ENCODE data around the gene GNAZ.

Gene GNAZ

DNA sequence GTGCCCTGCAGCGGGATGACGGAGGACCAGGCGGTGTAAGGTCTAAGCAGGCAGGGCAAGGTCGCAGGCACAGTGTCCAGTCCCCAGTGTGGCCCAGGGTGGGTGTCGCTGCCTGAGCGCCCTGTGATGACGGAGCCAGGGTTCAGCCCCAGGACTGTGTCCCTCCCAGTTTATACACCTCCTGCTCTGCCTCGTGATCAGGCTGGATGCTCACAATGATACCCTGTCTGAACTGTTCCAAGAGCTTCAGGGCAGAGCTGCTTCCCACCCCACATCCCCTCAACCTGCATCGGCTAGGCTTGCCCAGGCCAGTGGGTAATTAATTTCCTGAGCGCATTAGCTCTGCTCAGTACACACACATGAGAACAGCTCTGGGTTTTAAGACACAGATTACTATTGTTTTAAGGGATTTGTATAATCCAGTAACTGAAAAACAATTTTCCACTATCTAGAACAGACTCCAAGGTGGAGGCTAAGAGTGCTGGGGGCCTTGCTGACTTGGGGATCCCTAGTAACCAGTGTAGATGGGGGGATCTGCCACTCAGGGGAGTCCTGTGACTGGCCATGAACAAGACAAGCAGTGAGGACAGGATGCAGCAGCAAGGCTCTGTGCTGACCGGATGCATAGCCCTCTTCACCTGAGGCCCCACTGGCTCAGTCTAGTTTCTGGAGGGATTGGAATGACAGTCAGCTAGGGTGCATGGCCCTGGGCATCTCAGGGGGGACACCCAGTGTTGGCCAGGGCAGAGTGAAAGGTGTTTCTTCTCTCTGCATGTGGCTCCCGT, 34.1 kb downstream of the GNAZ start:
- Histone ChIP-seq H3K4me2 (ENCODE audit: low read length) (no peak overlapping the region), H3F3A (ENCODE audit: control insufficient read depth, insufficient read depth) (no peaks in the 10 kb centered on the region), H3K9me3 (ENCODE audit: control insufficient read depth, insufficient read depth, low read length) (no peaks in the 10 kb centered on the region), H3K4me1 (ENCODE audit: control insufficient read depth, low read length) (no peaks in the 10 kb centered on the region), H3K4me3 (ENCODE audit: low read length) (no peak overlapping the region), H4K20me1 (ENCODE audit: control insufficient read depth, insufficient read depth, low read depth, low read length) (no peaks in the 10 kb centered on the region), H3K79me2 (ENCODE audit: control insufficient read depth, low read length) (no peaks in the 10 kb centered on the region), H3K36me3 (ENCODE audit: control insufficient read depth, low read length) (no peaks in the 10 kb centered on the region), H3K27me3 (ENCODE audit: control insufficient read depth, low read length) (no peaks in the 10 kb centered on the region), H3K9me2 (replicated peaks; ENCODE audit: control insufficient read depth, low read length) (no peaks in the 10 kb centered on the region), H3K27ac (ENCODE audit: low read depth, low read length) (no peak overlapping the region)
- TF ChIP-seq, protein P1, sequence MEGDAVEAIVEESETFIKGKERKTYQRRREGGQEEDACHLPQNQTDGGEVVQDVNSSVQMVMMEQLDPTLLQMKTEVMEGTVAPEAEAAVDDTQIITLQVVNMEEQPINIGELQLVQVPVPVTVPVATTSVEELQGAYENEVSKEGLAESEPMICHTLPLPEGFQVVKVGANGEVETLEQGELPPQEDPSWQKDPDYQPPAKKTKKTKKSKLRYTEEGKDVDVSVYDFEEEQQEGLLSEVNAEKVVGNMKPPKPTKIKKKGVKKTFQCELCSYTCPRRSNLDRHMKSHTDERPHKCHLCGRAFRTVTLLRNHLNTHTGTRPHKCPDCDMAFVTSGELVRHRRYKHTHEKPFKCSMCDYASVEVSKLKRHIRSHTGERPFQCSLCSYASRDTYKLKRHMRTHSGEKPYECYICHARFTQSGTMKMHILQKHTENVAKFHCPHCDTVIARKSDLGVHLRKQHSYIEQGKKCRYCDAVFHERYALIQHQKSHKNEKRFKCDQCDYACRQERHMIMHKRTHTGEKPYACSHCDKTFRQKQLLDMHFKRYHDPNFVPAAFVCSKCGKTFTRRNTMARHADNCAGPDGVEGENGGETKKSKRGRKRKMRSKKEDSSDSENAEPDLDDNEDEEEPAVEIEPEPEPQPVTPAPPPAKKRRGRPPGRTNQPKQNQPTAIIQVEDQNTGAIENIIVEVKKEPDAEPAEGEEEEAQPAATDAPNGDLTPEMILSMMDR (IDR thresholded peaks at IDR 0.05; ENCODE audit: low read depth, low read length, poor library complexity, severe bottlenecking), result no peak
- TF ChIP-seq EZH2phosphoT487 (IDR thresholded peaks at IDR 0.05; ENCODE audit: borderline replicate concordance, low read length), result no peak

DNA sequence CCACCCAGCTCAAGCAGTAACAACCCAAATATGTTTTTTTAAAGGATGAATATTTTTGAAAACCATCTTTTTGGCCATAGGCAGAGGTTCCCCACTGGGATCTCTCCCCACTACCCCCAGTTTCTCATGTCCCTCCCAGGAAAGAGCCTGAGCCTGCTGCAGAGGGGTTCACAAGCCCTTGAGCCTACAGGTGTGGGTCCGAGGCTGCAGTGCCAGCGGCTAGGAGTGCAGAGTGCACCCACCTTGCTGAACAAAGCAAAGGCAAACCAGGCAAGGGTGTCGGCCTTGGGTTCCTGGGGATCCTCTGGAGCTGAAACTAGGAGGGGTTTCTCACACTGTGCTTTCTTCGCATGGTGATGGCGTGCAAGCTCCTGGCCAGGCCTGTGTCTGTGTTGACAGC, 35.0 kb downstream of the GNAZ start:
- no peak overlapping the region for H3K4me2 ChIP-seq (ENCODE audit: low read length)
- TF ChIP-seq EZH2phosphoT487 (IDR thresholded peaks at IDR 0.05; ENCODE audit: borderline replicate concordance, low read length), result no peak
- TF ChIP-seq, protein P1 (IDR thresholded peaks at IDR 0.05; ENCODE audit: low read depth, low read length, poor library complexity, severe bottlenecking), result no peak
- H4K20me1 ChIP-seq (ENCODE audit: control insufficient read depth, insufficient read depth, low read depth, low read length), result no peaks in the 10 kb centered on the region
- H3K27ac ChIP-seq (ENCODE audit: low read depth, low read length), result no peak overlapping the region
- H3K9me2 ChIP-seq (replicated peaks; ENCODE audit: control insufficient read depth, low read length), result no peaks in the 10 kb centered on the region
- no peaks in the 10 kb centered on the region for H3K27me3 ChIP-seq (ENCODE audit: control insufficient read depth, low read length)
- H3K79me2 ChIP-seq (ENCODE audit: control insufficient read depth, low read length), result no peaks in the 10 kb centered on the region
- H3K9me3 ChIP-seq (ENCODE audit: control insufficient read depth, insufficient read depth, low read length), result no peaks in the 10 kb centered on the region
- H3K4me3 ChIP-seq (ENCODE audit: low read length), result no peak overlapping the region
- H3K36me3 ChIP-seq (ENCODE audit: control insufficient read depth, low read length), result no peaks in the 10 kb centered on the region
- no peaks in the 10 kb centered on the region for H3F3A ChIP-seq (ENCODE audit: control insufficient read depth, insufficient read depth)
- no peaks in the 10 kb centered on the region for H3K4me1 ChIP-seq (ENCODE audit: control insufficient read depth, low read length)

DNA sequence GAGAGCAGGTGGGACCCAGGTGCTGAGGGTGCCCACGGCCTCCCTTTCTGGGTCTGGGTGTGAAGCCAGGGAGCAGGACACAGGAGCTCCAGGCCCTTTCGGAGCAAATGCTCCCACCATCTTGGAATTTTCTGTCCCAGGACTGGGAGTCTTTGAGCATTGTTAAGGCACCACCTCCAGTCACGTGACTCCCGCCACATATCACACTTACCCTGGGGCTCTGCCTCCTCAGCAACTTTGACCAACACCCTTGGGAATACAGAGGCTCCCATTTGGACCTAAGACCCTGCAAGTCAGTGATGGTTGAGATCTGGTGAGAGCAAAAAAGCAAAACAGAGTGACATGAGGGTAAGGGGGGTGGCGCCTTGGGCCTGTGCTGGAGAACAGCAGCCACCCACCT, 35.6 kb downstream of the GNAZ start:
- Histone ChIP-seq H3K9me2 (replicated peaks; ENCODE audit: control insufficient read depth, low read length) (no peaks in the 10 kb centered on the region), H3K27ac (ENCODE audit: low read depth, low read length) (no peak overlapping the region), H3K36me3 (ENCODE audit: control insufficient read depth, low read length) (no peaks in the 10 kb centered on the region), H3K4me3 (ENCODE audit: low read length) (no peak overlapping the region), H3K9me3 (ENCODE audit: control insufficient read depth, insufficient read depth, low read length) (no peaks in the 10 kb centered on the region), H3K4me1 (ENCODE audit: control insufficient read depth, low read length) (no peaks in the 10 kb centered on the region), H3K27me3 (ENCODE audit: control insufficient read depth, low read length) (no peaks in the 10 kb centered on the region), H3F3A (ENCODE audit: control insufficient read depth, insufficient read depth) (no peaks in the 10 kb centered on the region), H4K20me1 (ENCODE audit: control insufficient read depth, insufficient read depth, low read depth, low read length) (no peaks in the 10 kb centered on the region), H3K4me2 (ENCODE audit: low read length) (no peak overlapping the region), H3K79me2 (ENCODE audit: control insufficient read depth, low read length) (no peaks in the 10 kb centered on the region)
- TF ChIP-seq, protein P1 (IDR thresholded peaks at IDR 0.05; ENCODE audit: low read depth, low read length, poor library complexity, severe bottlenecking), result no peak
- TF ChIP-seq EZH2phosphoT487 (IDR thresholded peaks at IDR 0.05; ENCODE audit: borderline replicate concordance, low read length), result no peak
